HL-60 (cell line): ENCODE data around the gene CACNA1D.

Experiments
- CTCF ChIP-seq: IDR thresholded peaks from one replicate; pipeline ENCODE4 v1.5.1; 2011; ENCODE audit warnings: low read length, control low read depth, inconsistent platforms; ENCODE audit not compliant: insufficient read depth
- GABPA ChIP-seq: IDR thresholded peaks from 2 replicates; pipeline ENCODE4 v1.6.1; 2012; ENCODE audit warnings: low read depth
- POLR2AphosphoS5 ChIP-seq: IDR thresholded peaks from 2 replicates; pipeline ENCODE4 v1.6.1; 2012; ENCODE audit warnings: low read depth
- REST ChIP-seq: IDR thresholded peaks from 2 replicates; pipeline ENCODE4 v1.6.1; 2012; ENCODE audit warnings: low read depth; ENCODE audit not compliant: insufficient replicate concordance
- SPI1 ChIP-seq: IDR thresholded peaks from 2 replicates; pipeline ENCODE4 v1.6.1; 2012; ENCODE audit warnings: low read depth, mild to moderate bottlenecking, borderline replicate concordance

- no peak for TF ChIP-seq CTCF
- TF ChIP-seq GABPA = no peak
- no peak for TF ChIP-seq REST
- TF ChIP-seq POLR2AphosphoS5 = no peak
- TF ChIP-seq SPI1 = no peak
Measured at GRCh38 chr3:53803816-53804695, 309.6 kb downstream of the CACNA1D start.
